IMR-90 (cell line): ENCODE measurements around the gene GNAI3. TPM values are rescaled to one million over a fixed set of nuclear protein-coding genes. Genes with fewer than 3 reads are reported as not detected.

Experiments
- ATAC-seq: fragments of 200-7000 bp; cut with Tn5 transposase; 2 replicates; pipeline ENCODE4 v1.9.1; 2020; ENCODE audit warnings: low read depth, mild to moderate bottlenecking, moderate library complexity
- BruUV-seq: library from RNA; stranded (reverse); fragments of 400-500 nt; replicated peaks from 2 replicates; lab custom pipeline; 2021; lab: Mats Ljungman, UMichigan
- CTCF ChIA-PET: fragments of 300-600 bp; formaldehyde crosslinking; extraction: SDS; loops from one replicate; lab custom pipeline; 2021; ENCODE audit warnings: antibody characterized with exemption; lab: Yijun Ruan, JAX
- POLR2A ChIA-PET: fragments of 300-600 bp; sonication (Branson Sonifier 250); formaldehyde crosslinking; loops from one replicate; lab custom pipeline; 2022; ENCODE audit warnings: antibody characterized with exemption; ENCODE audit not compliant: unreplicated experiment; lab: Charles Lee
- DNase-seq: peaks from one replicate; pipeline ENCODE4 v3.0.0; 2013
- H2AFZ ChIP-seq: replicated peaks from 2 replicates; pipeline ENCODE3; 2013; ENCODE audit warnings: low read length, mild to moderate bottlenecking; ENCODE audit not compliant: poor library complexity
- H2AK5ac ChIP-seq: 2 replicates; pipeline ENCODE4 v1.6.1; 2013; ENCODE audit warnings: low read depth, low read length, inconsistent platforms
- H2AK9ac ChIP-seq: replicated peaks from 2 replicates; pipeline ENCODE3; 2013; ENCODE audit warnings: mild to moderate bottlenecking, low read depth, low read length, moderate library complexity; ENCODE audit not compliant: poor library complexity
- H2BK120ac ChIP-seq: 2 replicates; pipeline ENCODE4 v1.6.1; 2013; ENCODE audit warnings: low read depth, low read length, inconsistent platforms
- H2BK15ac ChIP-seq: 3 replicates; pipeline ENCODE4 v1.6.1; 2013; ENCODE audit warnings: low read depth, low read length, inconsistent platforms
- H2BK20ac ChIP-seq: 2 replicates; pipeline ENCODE4 v1.6.1; 2013; ENCODE audit warnings: low read depth, mild to moderate bottlenecking, inconsistent platforms, low read length, moderate library complexity
- H2BK5ac ChIP-seq: 2 replicates; pipeline ENCODE4 v1.6.1; 2013; ENCODE audit warnings: mild to moderate bottlenecking, low read depth, low read length, inconsistent platforms; ENCODE audit not compliant: poor library complexity, severe bottlenecking
- H3K14ac ChIP-seq: replicated peaks from 2 replicates; pipeline ENCODE4 v1.6.1; 2013; ENCODE audit warnings: low read depth, low read length, inconsistent platforms
- H3K18ac ChIP-seq: 2 replicates; pipeline ENCODE4 v1.6.1; 2013; ENCODE audit warnings: low read depth, low read length, control low read depth
- H3K23ac ChIP-seq: 2 replicates; pipeline ENCODE4 v1.6.1; 2013; ENCODE audit warnings: low read depth, low read length, inconsistent platforms
- H3K27ac ChIP-seq: 2 replicates; pipeline ENCODE4 v1.5.1; 2013; ENCODE audit warnings: mild to moderate bottlenecking, control low read depth, low read length; ENCODE audit not compliant: insufficient read depth
- H3K27me3 ChIP-seq: 2 replicates; pipeline ENCODE4 v1.6.1; 2013; ENCODE audit warnings: low read length; ENCODE audit not compliant: control insufficient read depth, insufficient read depth
- H3K36me3 ChIP-seq: 2 replicates; pipeline ENCODE4 v1.6.1; 2013; ENCODE audit warnings: low read length, mixed read lengths; ENCODE audit not compliant: control insufficient read depth, insufficient read depth
- H3K4ac ChIP-seq: 2 replicates; pipeline ENCODE4 v1.6.1; 2013; ENCODE audit warnings: low read depth, low read length, inconsistent platforms
- H3K4me1 ChIP-seq: 2 replicates; pipeline ENCODE4 v1.6.1; 2013; ENCODE audit warnings: low read length, mixed read lengths; ENCODE audit not compliant: control insufficient read depth, insufficient read depth
- H3K4me2 ChIP-seq: 2 replicates; pipeline ENCODE4 v1.6.1; 2013; ENCODE audit warnings: low read depth, mild to moderate bottlenecking, control low read depth, low read length, moderate library complexity
- H3K4me3 ChIP-seq: 2 replicates; pipeline ENCODE4 v1.5.1; 2013; ENCODE audit warnings: low read depth, mild to moderate bottlenecking, control low read depth, low read length, moderate library complexity; ENCODE audit not compliant: insufficient read depth
- H3K56ac ChIP-seq: 2 replicates; pipeline ENCODE4 v1.6.1; 2013; ENCODE audit warnings: low read length, inconsistent platforms; ENCODE audit not compliant: insufficient read depth; ENCODE audit errors: extremely low read depth
- H3K79me1 ChIP-seq, 2 experiments: 2 replicates each; pipeline ENCODE4 v1.6.1; 2013; ENCODE audit warnings: low read length in 2 of 2, inconsistent platforms in 1 of 2, low read depth in 1 of 2
- H3K9ac ChIP-seq: 2 replicates; pipeline ENCODE4 v1.6.1; 2013; ENCODE audit warnings: low read depth, low read length, control low read depth
- H3K9me1 ChIP-seq: 2 replicates; pipeline ENCODE4 v1.6.1; 2013; ENCODE audit warnings: low read length, inconsistent platforms; ENCODE audit not compliant: insufficient read depth
- H3K9me3 ChIP-seq: 2 replicates; pipeline ENCODE4 v1.6.1; 2013; ENCODE audit warnings: low read length; ENCODE audit not compliant: control insufficient read depth, insufficient read depth
- H4K20me1 ChIP-seq: 2 replicates; pipeline ENCODE4 v1.6.1; 2013; ENCODE audit warnings: low read length, inconsistent platforms; ENCODE audit not compliant: insufficient read depth
- H4K5ac ChIP-seq: 2 replicates; pipeline ENCODE4 v1.6.1; 2013; ENCODE audit warnings: mild to moderate bottlenecking, low read depth, low read length, control low read depth
- H4K8ac ChIP-seq, 2 experiments: 2 replicates each; pipeline ENCODE4 v1.6.1; 2013; ENCODE audit warnings: low read depth in 2 of 2, low read length in 2 of 2, control low read depth in 1 of 2, inconsistent platforms in 1 of 2
- H4K91ac ChIP-seq: 2 replicates; pipeline ENCODE4 v1.6.1; 2013; ENCODE audit warnings: low read depth, low read length, inconsistent platforms; ENCODE audit not compliant: insufficient read depth
- BHLHE40 ChIP-seq: fragments of 150-350 bp; IDR thresholded peaks from 2 replicates; pipeline ENCODE4 v1.6.1; 2016; ENCODE audit warnings: mild to moderate bottlenecking, low read depth, low read length
- FOS ChIP-seq: fragments of 150-350 bp; IDR thresholded peaks from 2 replicates; pipeline ENCODE4 v1.6.1; 2016; ENCODE audit warnings: low read depth, low read length
- RAD21 ChIP-seq: IDR thresholded peaks from 2 replicates; pipeline ENCODE4 v1.6.1; 2012; ENCODE audit warnings: low read length, improper control_type of control experiment
- RCOR1 ChIP-seq: IDR thresholded peaks from 2 replicates; pipeline ENCODE4 v1.6.1; 2012; ENCODE audit warnings: mild to moderate bottlenecking, low read length, improper control_type of control experiment; ENCODE audit not compliant: insufficient replicate concordance
- RFX5 ChIP-seq: IDR thresholded peaks from 2 replicates; pipeline ENCODE4 v1.8.0; 2012; ENCODE audit warnings: low read depth, mild to moderate bottlenecking, low read length, moderate library complexity
- WGBS, 2 experiments: methylation state at CpG; one replicate each; pipeline versions ENCODE4 v1.1.5 to v1.1.7; 2013; ENCODE audit warnings: missing lambda C conversion rate in 2 of 2; ENCODE audit not compliant: insufficient read length in 1 of 2; ENCODE audit errors: extremely low coverage in 2 of 2; 5-methylcytosine and 5-hydroxymethylcytosine counted together
- dilution Hi-C: fragments of 300-500 bp; cut with HindIII; formaldehyde crosslinking; loops from one replicate; pipeline ENCODE4 v1.14.3; 2018; ENCODE audit warnings: low sequenced_read_pairs; ENCODE audit not compliant: unreplicated experiment
- in situ Hi-C: fragments of 300-500 bp; cut with MboI; formaldehyde crosslinking; loops from 3 replicates; pipeline ENCODE4 v1.14.3; 2019; ENCODE audit warnings: low sequenced_read_pairs, inconsistent platforms, mixed read lengths
- intact Hi-C: fragments of 100-400 bp; cut with micrococcal nuclease; formaldehyde crosslinking; loops from 2 replicates; pipeline ENCODE4 v1.10.0; 2022
- polyA plus RNA-seq, 3 experiments: library from polyadenylated mRNA; depleted of rRNA; stranded (reverse); fragments of >200 nt; gene quantifications; 2 replicates each; pipeline ENCODE4 v1.2.3, GENCODE V29; 2012; ENCODE audit warnings: low replicate concordance in 1 of 3
- total RNA-seq: library from RNA; depleted of rRNA; stranded (reverse); fragments of >200 nt; gene quantifications from 2 replicates; pipeline ENCODE4 v1.2.3, GENCODE V29; 2012
- TF ChIP-seq, protein P1 (sequence below): fragments of 150-350 bp; IDR thresholded peaks from 2 replicates; pipeline ENCODE4 v1.6.1; 2017; ENCODE audit warnings: mild to moderate bottlenecking, antibody characterized with exemption, low read length, low read depth

Gene GNAI3
- total and polyA plus RNA-seq, 2 of the 4 experiments (the other 2 are of a cell fraction), result 5.9 to 14.9 TPM

DNA sequence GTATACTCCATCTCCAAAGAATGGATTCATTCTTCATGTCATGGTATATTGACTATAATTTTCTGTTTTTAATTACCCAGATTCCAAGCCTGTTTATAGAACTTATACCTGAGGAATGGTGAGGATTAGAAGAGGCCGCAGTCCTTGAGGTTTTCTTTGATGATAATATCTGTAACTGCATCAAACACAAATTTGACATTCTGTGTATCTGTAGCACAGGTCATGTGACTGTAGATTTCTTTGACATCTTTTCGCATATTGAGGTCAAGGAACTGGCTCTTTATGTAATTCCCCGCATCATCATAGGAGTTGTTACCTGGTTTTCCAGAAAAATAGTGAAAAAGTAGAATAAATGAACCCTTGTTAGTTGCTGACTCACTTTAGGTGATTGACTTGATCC lies 54.8 kb downstream of the GNAI3 start:
- no peaks in the 10 kb centered on the region for H4K20me1 ChIP-seq
- no peak overlapping the region for H4K91ac ChIP-seq
- no peak overlapping the region for H2BK20ac ChIP-seq
- no peak overlapping the region for H4K5ac ChIP-seq
- H3K56ac ChIP-seq, result no peak overlapping the region
- H2AK5ac ChIP-seq, result no peak overlapping the region
- no peak overlapping the region for H4K8ac ChIP-seq
- no peak overlapping the region for H2BK15ac ChIP-seq
- ATAC-seq (no peak), DNase-seq (no peak)
- POLR2A ChIA-PET, result no interaction called here
- CTCF ChIA-PET, result no interaction called here
- H3K4me3 ChIP-seq, result no peak overlapping the region
- H3K14ac ChIP-seq, result no peak overlapping the region
- peaks cover 8% of the 10 kb centered on the region for H3K36me3 ChIP-seq
- in situ Hi-C loops (no loop called here), intact Hi-C loops (no loop called here), dilution Hi-C loops (no loop called here)
- BruUV-seq, result no TSS peak
- no peak overlapping the region for H3K4ac ChIP-seq
- no peak overlapping the region for H3K9ac ChIP-seq
- H3K4me1 ChIP-seq, result peaks cover 2% of the 10 kb centered on the region
- H3K23ac ChIP-seq, result no peak overlapping the region
- H3K9me1 ChIP-seq, result 0 out of 2 replicates have a peak, but pooled peaks cover 7% of the 10 kb centered on the region
- no peak overlapping the region for H3K18ac ChIP-seq
- H3K27me3 ChIP-seq, result no peaks in the 10 kb centered on the region
- no peak overlapping the region for H2BK5ac ChIP-seq
- no peak overlapping the region for H2AFZ ChIP-seq
- WGBS, 2 experiments, result no CpG with 5 or more reads among the region's 3 CpGs
- H3K9me3 ChIP-seq, result no peaks in the 10 kb centered on the region
- no peak overlapping the region for H2AK9ac ChIP-seq
- no peak overlapping the region for H3K27ac ChIP-seq
- H3K79me1 ChIP-seq, result peaks cover 13 to 30% of the 10 kb centered on the region in 2 experiments
- H3K4me2 ChIP-seq, result no peak overlapping the region
- TF ChIP-seq RFX5, result no peak
- no peak for TF ChIP-seq BHLHE40
- TF ChIP-seq FOS, result no peak
- no peak for TF ChIP-seq RAD21
- no peak for TF ChIP-seq RCOR1
- TF ChIP-seq, protein P1, sequence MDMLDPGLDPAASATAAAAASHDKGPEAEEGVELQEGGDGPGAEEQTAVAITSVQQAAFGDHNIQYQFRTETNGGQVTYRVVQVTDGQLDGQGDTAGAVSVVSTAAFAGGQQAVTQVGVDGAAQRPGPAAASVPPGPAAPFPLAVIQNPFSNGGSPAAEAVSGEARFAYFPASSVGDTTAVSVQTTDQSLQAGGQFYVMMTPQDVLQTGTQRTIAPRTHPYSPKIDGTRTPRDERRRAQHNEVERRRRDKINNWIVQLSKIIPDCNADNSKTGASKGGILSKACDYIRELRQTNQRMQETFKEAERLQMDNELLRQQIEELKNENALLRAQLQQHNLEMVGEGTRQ, result no peak
- H2BK120ac ChIP-seq, result no peak overlapping the region
